PFSK-1 (cell line): ENCODE data around the gene TMEM207.

ENCODE experiments used
- FOXP2 ChIP-seq: optimal IDR thresholded peaks from 2 replicates; pipeline ENCODE3; 2011; ENCODE audit warnings: borderline replicate concordance, control low read depth, inconsistent platforms; ENCODE audit not compliant: insufficient read depth; ENCODE audit errors: extremely low read length, extremely low read depth
- POLR2AphosphoS5 ChIP-seq: IDR thresholded peaks from 2 replicates; pipeline ENCODE4 v1.6.1; 2012; ENCODE audit warnings: low read depth, mild to moderate bottlenecking, control low read depth, low read length, moderate library complexity
- REST ChIP-seq, 2 experiments: IDR thresholded peaks; 2 replicates each; pipeline versions ENCODE4 v1.6.1 to v1.8.0; 2011 to 2012; ENCODE audit warnings: low read depth in 2 of 2, low read length in 2 of 2, control low read depth in 1 of 2, inconsistent platforms in 1 of 2, mild to moderate bottlenecking in 1 of 2, moderate library complexity in 1 of 2; ENCODE audit not compliant: insufficient read depth in 1 of 2
- SIN3A ChIP-seq: IDR thresholded peaks from 2 replicates; pipeline ENCODE4 v1.6.1; 2012; ENCODE audit warnings: mild to moderate bottlenecking, low read length, moderate library complexity, borderline replicate concordance; ENCODE audit not compliant: insufficient read depth
- TAF1 ChIP-seq: IDR thresholded peaks from 2 replicates; pipeline ENCODE4 v1.6.1; 2012; ENCODE audit warnings: low read length, control low read depth, borderline replicate concordance; ENCODE audit not compliant: insufficient read depth

TMEM207 gene

GRCh38 chr3:190442240-190442639 lies 7.5 kb downstream of the TMEM207 start:
- no peak for TF ChIP-seq FOXP2
- no peak for TF ChIP-seq POLR2AphosphoS5
- TF ChIP-seq TAF1 = no peak
- no peak for TF ChIP-seq REST (IDR thresholded peaks at IDR 0.05; ENCODE audit: insufficient read depth in 1 of 2, low read depth in 2 of 2, low read length in 2 of 2)
- no peak for TF ChIP-seq SIN3A

GRCh38 chr3:190436331-190436730 lies 13.4 kb downstream of the TMEM207 start:
- TF ChIP-seq FOXP2 = no peak
- TF ChIP-seq REST (IDR thresholded peaks at IDR 0.05; ENCODE audit: insufficient read depth in 1 of 2, low read depth in 2 of 2, low read length in 2 of 2) = no peak
- TF ChIP-seq POLR2AphosphoS5 = no peak
- no peak for TF ChIP-seq SIN3A
- TF ChIP-seq TAF1 = no peak

GRCh38 chr3:190435618-190436017 lies 14.1 kb downstream of the TMEM207 start:
- TF ChIP-seq TAF1 = no peak

GRCh38 chr3:190433626-190434025 lies 16.1 kb downstream of the TMEM207 start:
- TF ChIP-seq POLR2AphosphoS5 = no peak
- TF ChIP-seq REST (IDR thresholded peaks at IDR 0.05; ENCODE audit: insufficient read depth in 1 of 2, low read depth in 2 of 2, low read length in 2 of 2) = no peak
- no peak for TF ChIP-seq FOXP2
- TF ChIP-seq TAF1 = no peak
- no peak for TF ChIP-seq SIN3A

- TF ChIP-seq TAF1 = no peak
- no peak for TF ChIP-seq REST (IDR thresholded peaks at IDR 0.05; ENCODE audit: insufficient read depth in 1 of 2, low read depth in 2 of 2, low read length in 2 of 2)
- no peak for TF ChIP-seq FOXP2
- TF ChIP-seq SIN3A = no peak
- no peak for TF ChIP-seq POLR2AphosphoS5
These were observed 17.5 kb downstream of the TMEM207 start for GRCh38 chr3:190432216-190432615.

- TF ChIP-seq TAF1 (no peak), REST (IDR thresholded peaks at IDR 0.05; ENCODE audit: insufficient read depth in 1 of 2, low read depth in 2 of 2, low read length in 2 of 2) (no peak), SIN3A (no peak), POLR2AphosphoS5 (no peak), FOXP2 (no peak)
These were observed 18.8 kb downstream of the TMEM207 start for GRCh38 chr3:190430906-190431305.
